Measurements from ENCODE around the gene PSMB5. TPM values are rescaled to one million over a fixed set of nuclear protein-coding genes. Genes with fewer than 3 reads are reported as not detected.
A peak's percentile ranks its signal among the peaks of the same experiment; 100 is the strongest.

The PSMB5 gene
- total RNA-seq, 4 donors from 2014 or later = 8.6 to 85.1 (median 42.5) TPM

DNA sequence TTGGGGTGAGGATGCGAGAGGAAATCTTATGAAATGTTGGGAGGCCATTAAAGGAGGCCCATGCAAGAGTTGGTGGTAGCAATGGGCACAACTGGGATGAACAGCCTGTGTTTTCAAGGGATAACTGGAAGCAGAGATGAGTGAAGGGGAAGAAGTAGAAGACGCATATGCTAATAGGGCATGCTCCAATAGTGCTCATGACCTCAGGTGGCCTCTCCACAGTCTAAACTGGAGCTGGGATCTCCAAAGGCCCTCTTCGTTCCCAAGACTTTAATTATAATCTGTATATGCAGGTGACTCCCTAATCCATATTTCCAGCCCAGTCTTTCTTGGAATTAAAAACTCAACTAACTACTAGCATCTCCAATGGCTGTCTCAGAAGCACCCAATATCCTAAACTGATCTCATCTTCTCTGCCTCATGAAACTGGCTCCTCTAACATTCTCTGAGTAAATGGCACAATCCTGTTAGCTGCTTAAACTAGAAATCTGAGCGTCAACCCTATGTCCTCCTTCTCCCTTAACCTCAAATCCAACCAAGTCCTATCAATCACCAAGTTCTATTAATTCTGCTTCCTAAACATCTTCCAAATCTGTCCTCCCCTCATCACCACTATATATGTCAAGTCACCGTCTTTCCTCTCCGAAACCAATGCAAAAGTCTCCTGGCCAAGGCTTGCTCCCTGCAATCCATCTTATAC lies 49.6 kb downstream of the PSMB5 start:
- Histone ChIP-seq H3K36me3 (no peaks in the 10 kb centered on the region), H3K4me3 (no peak overlapping the region), H3K4me1 (peaks cover 0 to 31% (median 21%) of the 10 kb centered on the region in 4 donors), H3K27ac (no peak overlapping the region), H3K27me3 (peaks cover 17% of the 10 kb centered on the region), H3K9me3 (no peaks in the 10 kb centered on the region)
- in situ Hi-C loops (cut with MboI; ENCODE audit: low pct_ligation_motif_present in 1 of 4, low pct_unique_long_range_greater_than_20kb in 1 of 4, low sequenced_read_pairs in 3 of 4) = loop anchor here in 3 of 4 donors (5.0 to 10.0 kb wide), 2 partner anchors 67 to 80 kb away; no protein-coding TSS in a partner anchor
- intact Hi-C loops (cut with DNase I; ENCODE audit: low total_unique reads) = no loop called here
- DNase-seq = no peak
- 81 to 89% methylated on average over 3 to 6 of the region's 6 CpGs for WGBS, 2 donors (ENCODE audit: low coverage in 1 of 2)
- TF ChIP-seq EP300 (IDR thresholded peaks at IDR 0.05; ENCODE audit: low read depth) = no peak

DNA sequence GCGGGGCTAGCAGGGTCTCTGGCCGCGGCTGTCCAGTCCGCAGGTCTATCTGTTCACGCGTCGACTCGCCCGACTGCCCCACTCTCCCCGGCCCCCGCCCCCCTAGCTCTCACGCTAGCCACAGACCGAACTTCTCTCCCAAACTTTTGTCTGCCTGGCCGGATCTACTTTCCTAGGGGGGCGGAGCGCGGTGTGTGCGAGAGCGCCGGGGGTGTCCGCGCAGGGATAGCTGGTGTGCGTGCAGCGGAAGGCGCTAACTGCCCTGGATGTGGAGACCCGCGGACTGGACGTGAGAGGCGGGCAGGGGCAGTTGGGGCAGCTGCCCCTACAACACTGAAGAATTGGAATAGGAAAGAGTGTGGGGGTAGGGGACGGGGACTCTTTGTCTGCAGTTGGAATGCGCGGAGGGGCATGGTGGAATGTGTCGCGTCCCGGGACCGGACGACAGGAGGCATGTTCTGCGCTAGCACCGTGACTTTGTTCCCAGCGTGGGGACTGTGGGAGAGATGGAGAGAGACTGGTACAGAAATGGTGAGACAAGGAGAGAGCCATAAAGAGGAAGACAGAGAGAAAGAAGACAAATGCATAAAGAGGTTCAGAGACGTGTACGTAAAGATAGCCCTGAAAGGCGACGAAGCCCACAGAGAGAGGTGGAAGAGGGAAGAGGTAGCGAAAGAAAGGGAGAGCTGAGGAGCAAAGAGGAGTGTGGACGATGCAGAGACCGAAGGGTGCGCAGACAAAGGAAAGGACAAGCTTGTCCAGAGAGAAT lies 52.0 kb downstream of the PSMB5 start, which contains the start of gene AJUBA:
Gene AJUBA, minus strand, starts transcription at position 75 of the 769 bp plus-strand sequence. CDS start 285 bp downstream, outside the sequence.
- in situ Hi-C loops (cut with MboI; ENCODE audit: low pct_ligation_motif_present in 1 of 4, low pct_unique_long_range_greater_than_20kb in 1 of 4, low sequenced_read_pairs in 3 of 4) (loop anchor here in 1 of 4 donors (10.0 kb wide), 1 partner anchor 82 kb away; no protein-coding TSS in a partner anchor), intact Hi-C loops (cut with DNase I; ENCODE audit: low total_unique reads) (no loop called here)
- WGBS, 2 donors (ENCODE audit: low coverage in 1 of 2) = 2% methylated on average over 16 to 41 of the region's 48 CpGs
- Histone ChIP-seq H3K4me1 (peaks cover 6 to 54% (median 31%) of the 10 kb centered on the region in 4 donors), H3K27ac (peak within 1 kb of the TSS; percentile 66 to 86 (median 77)), H3K9me3 (no peaks in the 10 kb centered on the region), H3K36me3 (no peaks in the 10 kb centered on the region), H3K27me3 (peaks cover 17% of the 10 kb centered on the region), H3K4me3 (peak within 1 kb of the TSS; percentile 44 to 67 (median 56))
- no peak for TF ChIP-seq EP300 (IDR thresholded peaks at IDR 0.05; ENCODE audit: low read depth)
- peak in 2 of 3 donors; percentile 7 to 38 for TF ChIP-seq POLR2AphosphoS5 (IDR thresholded peaks at IDR 0.05)
- TF ChIP-seq, protein P1, sequence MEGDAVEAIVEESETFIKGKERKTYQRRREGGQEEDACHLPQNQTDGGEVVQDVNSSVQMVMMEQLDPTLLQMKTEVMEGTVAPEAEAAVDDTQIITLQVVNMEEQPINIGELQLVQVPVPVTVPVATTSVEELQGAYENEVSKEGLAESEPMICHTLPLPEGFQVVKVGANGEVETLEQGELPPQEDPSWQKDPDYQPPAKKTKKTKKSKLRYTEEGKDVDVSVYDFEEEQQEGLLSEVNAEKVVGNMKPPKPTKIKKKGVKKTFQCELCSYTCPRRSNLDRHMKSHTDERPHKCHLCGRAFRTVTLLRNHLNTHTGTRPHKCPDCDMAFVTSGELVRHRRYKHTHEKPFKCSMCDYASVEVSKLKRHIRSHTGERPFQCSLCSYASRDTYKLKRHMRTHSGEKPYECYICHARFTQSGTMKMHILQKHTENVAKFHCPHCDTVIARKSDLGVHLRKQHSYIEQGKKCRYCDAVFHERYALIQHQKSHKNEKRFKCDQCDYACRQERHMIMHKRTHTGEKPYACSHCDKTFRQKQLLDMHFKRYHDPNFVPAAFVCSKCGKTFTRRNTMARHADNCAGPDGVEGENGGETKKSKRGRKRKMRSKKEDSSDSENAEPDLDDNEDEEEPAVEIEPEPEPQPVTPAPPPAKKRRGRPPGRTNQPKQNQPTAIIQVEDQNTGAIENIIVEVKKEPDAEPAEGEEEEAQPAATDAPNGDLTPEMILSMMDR (IDR thresholded peaks at IDR 0.05) = no peak
- TF ChIP-seq POLR2A (IDR thresholded peaks at IDR 0.05) = peak; percentile 26
- peak; percentile 86 for DNase-seq

GRCh38 chr14:22981876-22982476 lies 52.7 kb downstream of the PSMB5 start:
- TF ChIP-seq POLR2AphosphoS5 (IDR thresholded peaks at IDR 0.05) (no peak), POLR2A (IDR thresholded peaks at IDR 0.05) (no peak), EP300 (IDR thresholded peaks at IDR 0.05; ENCODE audit: low read depth) (no peak)
- TF ChIP-seq, protein P1 (IDR thresholded peaks at IDR 0.05) = no peak
- in situ Hi-C loops (cut with MboI; ENCODE audit: low pct_ligation_motif_present in 1 of 4, low pct_unique_long_range_greater_than_20kb in 1 of 4, low sequenced_read_pairs in 3 of 4) (loop anchor here in 1 of 4 donors (10.0 kb wide), 1 partner anchor 83 kb away; no protein-coding TSS in a partner anchor), intact Hi-C loops (cut with DNase I; ENCODE audit: low total_unique reads) (no loop called here)
- no peaks in the 10 kb centered on the region for H3K9me3 ChIP-seq
- peak overlapping the region; percentile 44 to 67 (median 56) for H3K4me3 ChIP-seq
- no peaks in the 10 kb centered on the region for H3K36me3 ChIP-seq
- 6% methylated on average over 28 of the region's 51 CpGs; no CpG with 5 or more reads in 1 of the 2 donors for WGBS, 2 donors (ENCODE audit: low coverage in 1 of 2)
- no peak for DNase-seq
- H3K4me1 ChIP-seq = peaks cover 11 to 61% (median 38%) of the 10 kb centered on the region in 4 donors
- H3K27me3 ChIP-seq = peaks cover 17% of the 10 kb centered on the region
- peak overlapping the region; percentile 66 to 86 (median 77) for H3K27ac ChIP-seq

DNA sequence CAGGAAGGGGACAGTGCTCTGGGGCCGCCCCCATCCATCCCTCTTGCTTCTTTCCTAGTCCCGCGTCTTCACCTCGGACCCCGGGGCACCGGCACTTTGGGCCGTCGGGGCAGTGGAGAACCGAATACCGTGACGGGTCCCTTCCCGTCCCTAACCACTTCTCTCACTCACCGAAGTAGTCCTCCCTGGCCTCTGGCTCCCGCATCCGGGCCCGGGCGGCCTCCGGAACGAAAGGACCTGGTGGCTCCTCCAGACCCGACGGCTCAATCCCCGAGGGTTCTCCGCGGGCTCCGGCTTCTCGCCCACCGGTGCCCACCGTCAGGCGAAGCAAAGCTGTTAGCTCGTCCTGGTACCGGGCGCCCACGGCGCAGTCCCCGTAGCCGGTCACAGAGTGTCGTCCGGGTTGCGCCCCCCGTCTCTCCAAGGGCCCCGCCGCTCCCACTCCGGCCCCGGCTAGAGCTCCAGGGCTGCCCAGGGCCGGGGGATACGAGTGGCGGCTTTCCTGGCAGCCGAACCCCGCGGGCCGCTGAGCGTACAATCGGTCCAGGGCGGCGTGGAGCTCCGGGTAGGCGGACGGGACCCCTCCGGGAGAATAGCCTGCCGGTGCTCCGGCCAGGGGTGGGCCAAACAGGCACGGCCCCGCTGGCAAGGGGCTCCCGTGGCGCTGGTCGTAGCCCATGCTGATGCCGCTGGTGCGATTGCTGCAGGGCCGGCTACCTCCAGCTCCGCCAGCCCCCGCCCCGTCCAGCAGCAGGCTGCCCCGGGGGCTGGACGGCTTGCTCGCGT lies 53.4 kb downstream of the PSMB5 start:
- Histone ChIP-seq H3K27ac (peak overlapping the region; percentile 27 to 86 (median 77)), H3K9me3 (no peaks in the 10 kb centered on the region), H3K4me1 (peaks cover 11 to 68% (median 45%) of the 10 kb centered on the region in 4 donors), H3K4me3 (peak overlapping the region; percentile 44 to 67 (median 56)), H3K27me3 (peaks cover 17% of the 10 kb centered on the region), H3K36me3 (no peaks in the 10 kb centered on the region)
- 7% methylated on average over 49 of the region's 76 CpGs; no CpG with 5 or more reads in 1 of the 2 donors for WGBS, 2 donors (ENCODE audit: low coverage in 1 of 2)
- TF ChIP-seq, protein P1 (IDR thresholded peaks at IDR 0.05) = no peak
- in situ Hi-C loops (cut with MboI; ENCODE audit: low pct_ligation_motif_present in 1 of 4, low pct_unique_long_range_greater_than_20kb in 1 of 4, low sequenced_read_pairs in 3 of 4) (loop anchor here in 1 of 4 donors (10.0 kb wide), 1 partner anchor 84 kb away; no protein-coding TSS in a partner anchor), intact Hi-C loops (cut with DNase I; ENCODE audit: low total_unique reads) (no loop called here)
- no peak for DNase-seq
